SU-DHL-6 (cell line): ENCODE measurements around the gene PGBD5.

Source experiments
- H2AFZ ChIP-seq: fragments of 200-600 bp; sonication (generic); 2 replicates; pipeline ENCODE4 v1.6.1; 2014; ENCODE audit warnings: low read depth, mild to moderate bottlenecking, moderate library complexity, mixed read lengths, antibody characterized with exemption, low read length; ENCODE audit not compliant: severe bottlenecking
- H3F3A ChIP-seq: fragments of 200-600 bp; shearing (Covaris generic); 2 replicates; pipeline ENCODE4 v1.6.0; 2016; ENCODE audit warnings: antibody characterized with exemption, mild to moderate bottlenecking; ENCODE audit not compliant: insufficient read depth
- H3K27ac ChIP-seq: fragments of 200-600 bp; sonication (generic); 2 replicates; pipeline ENCODE4 v1.5.1; 2016; ENCODE audit warnings: low read depth, mild to moderate bottlenecking, low read length, moderate library complexity, mixed read lengths
- H3K27me3 ChIP-seq: fragments of 200-600 bp; sonication (generic), shearing (Covaris generic); 2 replicates; pipeline ENCODE4 v1.6.0; 2014; ENCODE audit warnings: mild to moderate bottlenecking, low read length
- H3K36me3 ChIP-seq: fragments of 200-600 bp; sonication (generic); 2 replicates; pipeline ENCODE4 v1.6.1; 2014; ENCODE audit warnings: mild to moderate bottlenecking, low read length, mixed read lengths
- H3K4me2 ChIP-seq: fragments of 300-600, 200-600 bp; shearing (Covaris generic), sonication (generic); 2 replicates; pipeline ENCODE4 v1.6.0; 2014; ENCODE audit warnings: low read length, low read depth, mild to moderate bottlenecking; ENCODE audit not compliant: poor library complexity, severe bottlenecking
- H3K4me3 ChIP-seq: fragments of 200-600 bp; sonication (generic); 2 replicates; pipeline ENCODE4 v1.5.1; 2014; ENCODE audit warnings: antibody characterized with exemption, low read length, mild to moderate bottlenecking, mixed read lengths; ENCODE audit not compliant: insufficient read depth, poor library complexity, severe bottlenecking
- H3K79me2 ChIP-seq: fragments of 200-600 bp; sonication (generic); 2 replicates; pipeline ENCODE4 v1.6.1; 2014; ENCODE audit warnings: mild to moderate bottlenecking, low read length, moderate library complexity; ENCODE audit not compliant: insufficient read depth
- H3K9ac ChIP-seq: fragments of 200-600 bp; sonication (generic); 2 replicates; pipeline ENCODE4 v1.7.0; 2014; ENCODE audit warnings: mild to moderate bottlenecking, low read length
- H3K9me2 ChIP-seq: fragments of 200-600 bp; sonication (generic); replicated peaks from 2 replicates; pipeline ENCODE4 v1.6.1; 2014; ENCODE audit warnings: low read length; ENCODE audit not compliant: insufficient read depth
- H3K9me3 ChIP-seq: fragments of 200-600 bp; sonication (generic); 2 replicates; pipeline ENCODE4 v1.6.1; 2014; ENCODE audit warnings: low read length, mixed read lengths; ENCODE audit not compliant: insufficient read depth
- H4K20me1 ChIP-seq: fragments of 200-600 bp; sonication (generic); 2 replicates; pipeline ENCODE4 v1.6.1; 2014; ENCODE audit warnings: low read depth, mild to moderate bottlenecking, antibody characterized with exemption, low read length, moderate library complexity, mixed read lengths
- CTCF ChIP-seq: fragments of 200-600 bp; sonication (generic); IDR thresholded peaks from one replicate; pipeline ENCODE4 v1.5.1; 2017; ENCODE audit warnings: antibody characterized with exemption, mild to moderate bottlenecking, low read length, moderate library complexity; ENCODE audit not compliant: insufficient read depth, poor library complexity, severe bottlenecking
- EZH2phosphoT487 ChIP-seq: fragments of 200-600 bp; sonication (generic), shearing (Covaris generic); conservative IDR thresholded peaks from 2 replicates; pipeline ENCODE4 v1.6.1; 2018; ENCODE audit warnings: mild to moderate bottlenecking, antibody characterized with exemption, low read length, moderate library complexity, mixed read lengths

Gene PGBD5

GRCh38 chr1:230278871-230279582 is 147.1 kb downstream of the PGBD5 start:
- Histone ChIP-seq H3K9me3 (no peaks in the 10 kb centered on the region), H3K4me2 (no peak overlapping the region)

GRCh38 chr1:230278376-230278775 is 147.8 kb downstream of the PGBD5 start:
- Histone ChIP-seq H3K4me3 (no peak overlapping the region), H3K79me2 (no peaks in the 10 kb centered on the region), H2AFZ (no peak overlapping the region), H4K20me1 (no peaks in the 10 kb centered on the region), H3K36me3 (no peaks in the 10 kb centered on the region; the same call in 1 of the 2 replicates), H3F3A (no peaks in the 10 kb centered on the region), H3K27me3 (no peaks in the 10 kb centered on the region), H3K4me2 (no peak overlapping the region), H3K9me2 (no peaks in the 10 kb centered on the region), H3K9ac (no peak overlapping the region), H3K9me3 (no peaks in the 10 kb centered on the region), H3K27ac (no peak overlapping the region)
- TF ChIP-seq EZH2phosphoT487: no peak
- TF ChIP-seq CTCF: no peak

More at GRCh38 chr1:230278871-230279582, 147.1 kb downstream of the PGBD5 start:
- Histone ChIP-seq H2AFZ (no peak overlapping the region), H3K4me3 (no peak overlapping the region), H3K27ac (no peak overlapping the region), H3K9me2 (no peaks in the 10 kb centered on the region), H3K36me3 (no peaks in the 10 kb centered on the region; the same call in 1 of the 2 replicates), H3K9ac (no peak overlapping the region), H3F3A (no peaks in the 10 kb centered on the region), H3K79me2 (no peaks in the 10 kb centered on the region), H3K27me3 (no peaks in the 10 kb centered on the region), H4K20me1 (no peaks in the 10 kb centered on the region)
- TF ChIP-seq EZH2phosphoT487 (no peak), CTCF (no peak)

- Histone ChIP-seq H3K9me3 (no peaks in the 10 kb centered on the region), H3K9me2 (no peaks in the 10 kb centered on the region), H4K20me1 (no peaks in the 10 kb centered on the region), H3K27ac (no peak overlapping the region), H3K4me3 (no peak overlapping the region), H3K27me3 (no peaks in the 10 kb centered on the region), H2AFZ (no peak overlapping the region), H3F3A (no peaks in the 10 kb centered on the region), H3K36me3 (no peaks in the 10 kb centered on the region; the same call in 1 of the 2 replicates), H3K9ac (no peak overlapping the region), H3K4me2 (no peak overlapping the region), H3K79me2 (no peaks in the 10 kb centered on the region)
- TF ChIP-seq EZH2phosphoT487 (no peak), CTCF (no peak)
Measured at GRCh38 chr1:230277201-230278025, 148.7 kb downstream of the PGBD5 start.
